Lower lobe of right lung (tissue), 2 donors: ENCODE results near the gene VARS2. TPM values are rescaled to one million over a fixed set of nuclear protein-coding genes. Genes with fewer than 3 reads are reported as not detected.
A peak's percentile ranks its signal among the peaks of the same experiment; 100 is the strongest.
"Not testable (repeated sequence)": the region's sequence is repeated elsewhere in the genome, so short reads cannot be mapped to it uniquely, and the experiment has no call there.

Experiments used
- ATAC-seq, 2 donors: fragments of 200-7000 bp; cut with Tn5 transposase; one replicate each; pipeline ENCODE4 v1.9.1; 2020 to 2022; ENCODE audit warnings: mild to moderate bottlenecking in 2 of 2, moderate library complexity in 2 of 2
- DNase-seq: peaks from one replicate; pipeline ENCODE4 v3.0.0-alpha.2; 2020
- H3K27ac ChIP-seq: fragments of 200-600 bp; one replicate; pipeline ENCODE4 v1.8.0; 2022
- H3K27me3 ChIP-seq: fragments of 200-600 bp; one replicate; pipeline ENCODE4 v1.8.0; 2022; ENCODE audit warnings: low read depth
- H3K36me3 ChIP-seq: fragments of 200-600 bp; one replicate; pipeline ENCODE4 v1.8.0; 2022; ENCODE audit warnings: mild to moderate bottlenecking
- H3K4me1 ChIP-seq: fragments of 200-600 bp; one replicate; pipeline ENCODE4 v1.8.0; 2022
- H3K4me3 ChIP-seq: fragments of 200-600 bp; one replicate; pipeline ENCODE4 v1.8.0; 2022; ENCODE audit warnings: mild to moderate bottlenecking
- H3K9me3 ChIP-seq: fragments of 200-600 bp; one replicate; pipeline ENCODE4 v1.8.0; 2022
- intact Hi-C: fragments of 100-400 bp; cut with DNase I; formaldehyde crosslinking; loops from one replicate; pipeline ENCODE4 v1.11.0; 2022
- total RNA-seq: library from RNA; stranded (reverse); fragmentation: NEBNext Ultra II Directional; extraction: Animal tissue kit (Norgen Biotek cat#: 25700); gene quantifications from one replicate; pipeline ENCODE4 v1.2.1, GENCODE V29; 2021
- TF ChIP-seq, protein P1 (sequence below): fragments of 200-600 bp; IDR thresholded peaks from one replicate; pipeline ENCODE4 v1.8.0; 2022; ENCODE audit warnings: antibody characterized with exemption, mild to moderate bottlenecking
- donor health status: DM: no; HTN: yes; CAD: no; lungs with severe emphysema.

VARS2 gene
- total RNA-seq, 1 donor from 2014 or later: 33.0 TPM

DNA sequence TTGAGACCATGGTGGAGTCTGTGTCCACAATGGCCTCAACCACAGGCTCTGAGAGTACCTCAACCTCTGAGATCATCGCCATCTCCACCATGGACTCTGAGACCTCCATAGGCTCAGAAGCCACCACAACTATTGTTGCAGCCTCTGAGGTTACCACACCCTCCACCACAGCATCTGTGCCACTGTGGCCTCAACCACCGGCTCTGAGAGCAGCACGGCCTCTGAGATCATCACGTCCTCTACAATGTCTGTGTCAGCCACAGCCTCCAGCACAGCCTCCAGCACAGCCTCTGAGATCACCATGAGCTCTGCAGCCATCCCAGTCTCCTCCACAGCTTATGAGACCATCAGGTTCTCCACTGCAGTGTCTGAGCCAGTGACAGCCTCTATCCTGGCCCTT is 50.0 kb downstream of the VARS2 start:
- Histone ChIP-seq H3K4me3 (no peak overlapping the region), H3K4me1 (peaks cover 18% of the 10 kb centered on the region), H3K27me3 (no peaks in the 10 kb centered on the region), H3K9me3 (no peaks in the 10 kb centered on the region), H3K27ac (no peak overlapping the region), H3K36me3 (no peaks in the 10 kb centered on the region)
- intact Hi-C loops: no loop called here
- DNase-seq (no peak), ATAC-seq (peak in 1 of 2 donors; percentile 27)
- TF ChIP-seq, protein P1, sequence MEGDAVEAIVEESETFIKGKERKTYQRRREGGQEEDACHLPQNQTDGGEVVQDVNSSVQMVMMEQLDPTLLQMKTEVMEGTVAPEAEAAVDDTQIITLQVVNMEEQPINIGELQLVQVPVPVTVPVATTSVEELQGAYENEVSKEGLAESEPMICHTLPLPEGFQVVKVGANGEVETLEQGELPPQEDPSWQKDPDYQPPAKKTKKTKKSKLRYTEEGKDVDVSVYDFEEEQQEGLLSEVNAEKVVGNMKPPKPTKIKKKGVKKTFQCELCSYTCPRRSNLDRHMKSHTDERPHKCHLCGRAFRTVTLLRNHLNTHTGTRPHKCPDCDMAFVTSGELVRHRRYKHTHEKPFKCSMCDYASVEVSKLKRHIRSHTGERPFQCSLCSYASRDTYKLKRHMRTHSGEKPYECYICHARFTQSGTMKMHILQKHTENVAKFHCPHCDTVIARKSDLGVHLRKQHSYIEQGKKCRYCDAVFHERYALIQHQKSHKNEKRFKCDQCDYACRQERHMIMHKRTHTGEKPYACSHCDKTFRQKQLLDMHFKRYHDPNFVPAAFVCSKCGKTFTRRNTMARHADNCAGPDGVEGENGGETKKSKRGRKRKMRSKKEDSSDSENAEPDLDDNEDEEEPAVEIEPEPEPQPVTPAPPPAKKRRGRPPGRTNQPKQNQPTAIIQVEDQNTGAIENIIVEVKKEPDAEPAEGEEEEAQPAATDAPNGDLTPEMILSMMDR: no peak

DNA sequence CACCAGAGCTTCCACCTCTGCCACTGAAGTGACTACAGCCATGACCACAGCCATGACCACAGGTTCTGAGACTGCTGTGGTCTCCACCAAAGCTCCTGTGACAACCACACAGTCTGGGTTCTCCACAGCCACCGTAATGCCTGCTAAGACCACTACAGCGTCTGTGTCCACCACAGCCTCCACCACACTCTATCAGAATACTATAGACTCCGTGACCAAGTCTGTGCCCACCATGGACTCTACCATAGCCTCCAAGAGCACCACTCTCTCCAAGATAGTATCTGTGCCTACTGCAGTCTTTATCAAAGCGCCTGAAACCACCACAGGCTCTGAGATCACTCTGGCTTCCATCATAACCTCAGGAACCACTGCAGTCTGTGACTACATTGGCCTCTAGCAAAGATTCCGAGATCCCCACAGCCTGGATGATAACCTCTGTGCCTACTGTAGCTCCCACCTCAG is 51.1 kb downstream of the VARS2 start:
- Histone ChIP-seq H3K4me1 (peaks cover 18% of the 10 kb centered on the region), H3K4me3 (no peak overlapping the region), H3K27me3 (no peaks in the 10 kb centered on the region), H3K36me3 (no peaks in the 10 kb centered on the region), H3K9me3 (no peaks in the 10 kb centered on the region), H3K27ac (no peak overlapping the region)
- intact Hi-C loops: no loop called here
- TF ChIP-seq, protein P1: no peak
- peak in 1 of 2 donors; percentile 28 for ATAC-seq
- no peak for DNase-seq

DNA sequence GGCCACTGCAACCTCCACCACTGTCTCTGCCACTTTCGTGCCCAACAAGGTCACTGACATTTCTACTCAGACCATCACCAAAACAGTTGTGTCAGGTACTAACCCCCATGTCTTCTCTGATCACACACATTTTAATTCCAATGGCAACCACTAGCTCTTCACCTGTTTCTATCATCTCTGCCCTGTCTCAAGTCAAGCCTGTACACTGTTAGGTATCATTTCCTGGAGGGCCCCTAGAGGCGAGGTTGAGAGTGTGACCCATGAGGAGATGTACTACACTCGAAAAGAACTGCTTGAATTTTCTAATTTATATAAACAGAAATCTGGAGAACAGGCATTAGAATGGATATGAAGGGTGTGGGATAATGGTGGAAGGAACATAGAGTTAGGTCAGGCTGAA is 52.1 kb downstream of the VARS2 start:
- intact Hi-C loops: no loop called here
- Histone ChIP-seq H3K27ac (no peak overlapping the region), H3K9me3 (no peaks in the 10 kb centered on the region), H3K36me3 (no peaks in the 10 kb centered on the region), H3K4me1 (peaks cover 9% of the 10 kb centered on the region), H3K27me3 (no peaks in the 10 kb centered on the region), H3K4me3 (no peak overlapping the region)
- TF ChIP-seq, protein P1: no peak
- DNase-seq (no peak), ATAC-seq (no peak)

DNA sequence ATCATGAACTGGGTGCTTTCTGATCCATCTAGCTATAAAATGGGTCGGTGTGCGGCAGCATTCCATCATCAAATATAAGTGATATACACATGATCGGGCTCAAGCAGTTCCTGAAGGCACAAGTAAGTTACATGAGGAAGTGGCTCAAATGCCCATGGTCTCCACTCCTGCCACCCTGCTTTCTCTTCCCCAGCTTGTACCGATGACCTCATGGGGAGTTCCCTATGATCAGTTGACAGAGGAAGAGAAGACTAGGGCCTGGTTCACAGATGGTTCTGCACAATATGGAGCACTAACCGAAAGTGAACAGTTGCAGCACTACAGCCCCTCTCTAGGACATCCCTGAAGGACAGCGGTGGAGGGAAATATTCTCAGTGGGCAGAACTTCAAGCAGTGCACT is 55.1 kb downstream of the VARS2 start:
- ATAC-seq, H3K9me3 ChIP-seq, DNase-seq, H3K4me1 ChIP-seq, H3K27ac ChIP-seq, H3K4me3 ChIP-seq, H3K27me3 ChIP-seq, intact Hi-C loops, H3K36me3 ChIP-seq: not testable (repeated sequence)

DNA sequence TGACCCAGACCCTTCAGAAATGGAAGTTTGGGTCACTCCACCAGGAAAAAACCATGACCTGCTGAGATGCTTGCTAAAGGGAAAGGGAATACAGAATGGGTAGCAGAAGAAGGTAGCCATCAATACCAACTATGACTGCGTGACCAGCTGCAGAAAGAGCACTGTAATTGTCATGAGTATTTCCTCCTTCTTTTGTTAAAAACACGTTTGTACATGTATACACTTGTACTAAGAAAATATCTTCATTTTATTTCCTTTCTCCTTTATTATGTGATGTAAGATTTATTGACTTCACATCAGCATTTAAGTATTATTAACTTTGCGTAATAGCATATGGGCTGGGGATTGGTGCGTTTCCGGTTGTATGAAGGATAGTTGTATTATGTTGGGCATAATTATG is 56.9 kb downstream of the VARS2 start:
- Histone ChIP-seq H3K4me1 (no peaks in the 10 kb centered on the region), H3K9me3 (no peaks in the 10 kb centered on the region), H3K27ac (no peak overlapping the region), H3K36me3 (no peaks in the 10 kb centered on the region), H3K4me3 (no peak overlapping the region), H3K27me3 (no peaks in the 10 kb centered on the region)
- TF ChIP-seq, protein P1: no peak
- intact Hi-C loops: no loop called here
- ATAC-seq (no peak), DNase-seq (no peak)

DNA sequence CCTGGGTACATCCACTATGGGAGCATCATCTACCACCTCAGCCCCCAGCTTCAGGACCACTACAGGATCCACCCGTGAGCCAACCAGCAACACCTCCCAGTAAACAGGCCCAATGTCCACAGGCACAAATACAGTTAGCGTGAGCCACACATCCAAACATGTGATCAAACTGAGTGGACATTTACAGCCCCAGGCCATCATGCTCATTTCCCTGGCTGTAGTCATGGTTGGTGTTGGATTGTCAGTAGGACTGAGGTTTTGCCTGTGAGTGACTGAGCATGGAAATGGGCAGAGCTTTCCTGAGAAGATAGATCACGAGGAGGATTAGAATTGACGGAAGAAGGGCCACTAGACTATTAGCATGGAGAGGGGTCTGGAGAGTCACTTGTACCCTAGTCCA is 58.8 kb downstream of the VARS2 start:
- Histone ChIP-seq H3K9me3 (no peaks in the 10 kb centered on the region), H3K27me3 (no peaks in the 10 kb centered on the region), H3K4me3 (no peak overlapping the region), H3K4me1 (no peaks in the 10 kb centered on the region), H3K27ac (no peak overlapping the region), H3K36me3 (no peaks in the 10 kb centered on the region)
- no peak for ATAC-seq
- no peak for DNase-seq
- intact Hi-C loops: no loop called here
- TF ChIP-seq, protein P1: no peak
